Measurements from ENCODE around the gene HPF1.

DNA sequence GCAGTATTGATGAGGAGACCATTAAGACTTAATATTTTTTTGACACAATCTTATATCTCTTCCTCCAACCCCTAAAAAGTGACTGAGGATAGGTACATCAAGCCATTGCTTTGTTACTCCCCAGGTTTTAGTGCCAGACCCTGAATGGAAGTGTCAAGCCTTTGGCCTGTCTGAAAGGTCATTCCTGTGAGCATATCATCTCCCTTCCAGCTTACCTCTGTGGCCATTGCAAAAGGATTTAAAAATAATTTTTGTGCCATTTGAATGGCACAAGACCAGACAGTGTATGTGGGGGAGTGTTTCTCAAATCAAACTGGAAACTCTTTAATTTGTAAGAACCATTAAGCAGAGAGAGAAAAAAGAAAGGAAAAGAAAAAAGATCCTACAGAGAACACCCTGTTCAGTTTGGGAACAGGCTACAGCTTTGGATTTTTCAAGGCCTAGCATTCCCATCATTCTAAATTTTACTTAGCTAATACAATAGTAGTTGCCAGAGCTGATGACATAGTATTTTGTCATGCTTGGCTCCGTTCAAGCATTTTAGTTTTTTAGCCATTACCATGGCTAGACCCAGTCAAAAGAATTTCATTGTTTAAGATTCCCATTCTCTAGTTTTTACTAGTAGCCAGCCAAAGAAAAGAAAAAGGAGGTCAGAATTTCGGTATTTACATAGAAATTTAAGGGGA is 49.6 kb downstream of the HPF1 start:
- TF ChIP-seq, protein P1, sequence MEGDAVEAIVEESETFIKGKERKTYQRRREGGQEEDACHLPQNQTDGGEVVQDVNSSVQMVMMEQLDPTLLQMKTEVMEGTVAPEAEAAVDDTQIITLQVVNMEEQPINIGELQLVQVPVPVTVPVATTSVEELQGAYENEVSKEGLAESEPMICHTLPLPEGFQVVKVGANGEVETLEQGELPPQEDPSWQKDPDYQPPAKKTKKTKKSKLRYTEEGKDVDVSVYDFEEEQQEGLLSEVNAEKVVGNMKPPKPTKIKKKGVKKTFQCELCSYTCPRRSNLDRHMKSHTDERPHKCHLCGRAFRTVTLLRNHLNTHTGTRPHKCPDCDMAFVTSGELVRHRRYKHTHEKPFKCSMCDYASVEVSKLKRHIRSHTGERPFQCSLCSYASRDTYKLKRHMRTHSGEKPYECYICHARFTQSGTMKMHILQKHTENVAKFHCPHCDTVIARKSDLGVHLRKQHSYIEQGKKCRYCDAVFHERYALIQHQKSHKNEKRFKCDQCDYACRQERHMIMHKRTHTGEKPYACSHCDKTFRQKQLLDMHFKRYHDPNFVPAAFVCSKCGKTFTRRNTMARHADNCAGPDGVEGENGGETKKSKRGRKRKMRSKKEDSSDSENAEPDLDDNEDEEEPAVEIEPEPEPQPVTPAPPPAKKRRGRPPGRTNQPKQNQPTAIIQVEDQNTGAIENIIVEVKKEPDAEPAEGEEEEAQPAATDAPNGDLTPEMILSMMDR (IDR thresholded peaks at IDR 0.05) = no peak
- TF ChIP-seq POLR2A (IDR thresholded peaks at IDR 0.05) (no peak), POLR2AphosphoS5 (IDR thresholded peaks at IDR 0.05) (no peak), EP300 (IDR thresholded peaks at IDR 0.05; ENCODE audit: low read depth) (no peak)
